Measurements from ENCODE around the gene PORCN.

GRCh38 chrX:48465336-48465933 is 43.4 kb upstream of the PORCN start:
- no peak for TF ChIP-seq POLR2AphosphoS5 (IDR thresholded peaks at IDR 0.05; ENCODE audit: low read depth, low read length)
- no peak for TF ChIP-seq EZH2phosphoT487 (IDR thresholded peaks at IDR 0.05; ENCODE audit: borderline replicate concordance)
- no peak for TF ChIP-seq CTCF (IDR thresholded peaks at IDR 0.05 in 2 of 3, conservative IDR thresholded peaks at IDR 0.05 in 1 of 3; ENCODE audit: borderline replicate concordance in 1 of 3, insufficient read depth in 1 of 3, low read depth in 2 of 3, low read length in 2 of 3)
- no peak for TF ChIP-seq ZFX (IDR thresholded peaks at IDR 0.05)
- TF ChIP-seq ZBTB33 (IDR thresholded peaks at IDR 0.05; ENCODE audit: extremely low read depth, insufficient replicate concordance, low read length), result no peak
- TF ChIP-seq MAX (IDR thresholded peaks at IDR 0.05), result no peak
- no peak for TF ChIP-seq POLR2A (IDR thresholded peaks at IDR 0.05; ENCODE audit: borderline replicate concordance, extremely low read depth, insufficient read depth, insufficient read length)
